CD14-positive monocyte (primary cell): ENCODE results near the gene EPOP. TPM values are rescaled to one million over a fixed set of nuclear protein-coding genes. Genes with fewer than 3 reads are reported as not detected.

Experiments
- DNase-seq, 3 donors: peaks; one replicate each; pipeline ENCODE4 v3.0.0-alpha.2; 2011 to 2022
- H2AFZ ChIP-seq: 2 replicates; pipeline ENCODE4 v1.6.0; 2012; ENCODE audit warnings: mild to moderate bottlenecking, low read depth, low read length, inconsistent platforms; ENCODE audit not compliant: insufficient read depth, poor library complexity, severe bottlenecking
- H3K27ac ChIP-seq, 2 donors: 1 replicate in 1 of 2; 2 replicates in 1 of 2; pipeline ENCODE4 v1.5.1; 2012 to 2013; ENCODE audit warnings: low read length in 2 of 2, control low read depth in 1 of 2, inconsistent platforms in 1 of 2, low read depth in 1 of 2, mild to moderate bottlenecking in 1 of 2
- H3K27me3 ChIP-seq, 2 donors: one replicate each; pipeline versions ENCODE4 v1.6.0 to v1.6.1; 2011 to 2013; ENCODE audit warnings: low read length in 2 of 2; ENCODE audit not compliant: control insufficient read depth in 2 of 2, insufficient read depth in 2 of 2
- H3K36me3 ChIP-seq, 2 donors: replicated peaks in 1 of 2; 1 replicate in 1 of 2; 2 replicates in 1 of 2; pipeline versions ENCODE4 v1.5.1 to v1.6.1; 2012 to 2013; ENCODE audit warnings: low read length in 2 of 2, control low read depth in 1 of 2, inconsistent platforms in 1 of 2, mild to moderate bottlenecking in 1 of 2; ENCODE audit not compliant: insufficient read depth in 2 of 2, control insufficient read depth in 1 of 2
- H3K4me1 ChIP-seq, 2 donors: 1 replicate in 1 of 2; 2 replicates in 1 of 2; pipeline versions ENCODE4 v1.5.1 to v1.6.1; 2012 to 2013; ENCODE audit warnings: low read length in 2 of 2, control low read depth in 1 of 2, inconsistent platforms in 1 of 2, mild to moderate bottlenecking in 1 of 2, moderate library complexity in 1 of 2; ENCODE audit not compliant: insufficient read depth in 2 of 2, control insufficient read depth in 1 of 2
- H3K4me2 ChIP-seq: replicated peaks from 2 replicates; pipeline ENCODE3; 2012; ENCODE audit warnings: low read length, moderate library complexity, mild to moderate bottlenecking; ENCODE audit not compliant: poor library complexity, severe bottlenecking; ENCODE audit errors: extremely low read depth
- H3K4me3 ChIP-seq, 3 experiments: fragments of 200-600 bp in 1 of 3; sonication (generic) in 1 of 3; replicated peaks in 1 of 3; 1 replicate in 2 of 3; 2 replicates in 1 of 3; pipeline ENCODE4 v1.5.1; 2011 to 2013; ENCODE audit warnings: low read length in 3 of 3, mild to moderate bottlenecking in 3 of 3, control low read depth in 2 of 3, low read depth in 2 of 3, inconsistent platforms in 1 of 3, moderate library complexity in 1 of 3
- H3K79me2 ChIP-seq: 2 replicates; pipeline ENCODE4 v1.6.0; 2012; ENCODE audit warnings: mild to moderate bottlenecking, control low read depth, inconsistent platforms, low read length, moderate library complexity; ENCODE audit not compliant: insufficient read depth
- H3K9ac ChIP-seq: 2 replicates; pipeline ENCODE4 v1.6.0; 2017; ENCODE audit warnings: low read length, mild to moderate bottlenecking; ENCODE audit not compliant: insufficient read depth, poor library complexity, severe bottlenecking
- H3K9me3 ChIP-seq, 2 donors: replicated peaks in 1 of 2; 1 replicate in 1 of 2; 2 replicates in 1 of 2; pipeline versions ENCODE4 v1.5.1 to v1.6.1; 2012 to 2013; ENCODE audit warnings: low read length in 2 of 2, control low read depth in 1 of 2; ENCODE audit not compliant: control insufficient read depth in 1 of 2, insufficient read depth in 1 of 2
- H4K20me1 ChIP-seq: 2 replicates; pipeline ENCODE4 v1.6.0; 2012; ENCODE audit warnings: mild to moderate bottlenecking, low read length, control low read depth, moderate library complexity; ENCODE audit not compliant: insufficient read depth
- H3K27ac Mint-ChIP-seq, 7 donors: one replicate each; pipeline ENCODE4 v1.8.0; 2020; ENCODE audit warnings: mild to moderate bottlenecking in 7 of 7, mixed read lengths in 7 of 7, moderate library complexity in 6 of 7, inconsistent platforms in 2 of 7
- H3K27me3 Mint-ChIP-seq, 3 donors: one replicate each; pipeline ENCODE4 v1.8.0; 2021 to 2022; ENCODE audit warnings: low read depth in 3 of 3, mild to moderate bottlenecking in 3 of 3, mixed read lengths in 3 of 3, moderate library complexity in 3 of 3, inconsistent platforms in 1 of 3
- H3K36me3 Mint-ChIP-seq, 2 donors: one replicate each; pipeline ENCODE4 v1.8.0; 2020; ENCODE audit warnings: mixed read lengths in 2 of 2, inconsistent platforms in 1 of 2, mild to moderate bottlenecking in 1 of 2
- H3K4me1 Mint-ChIP-seq: one replicate; pipeline ENCODE4 v1.8.0; 2020; ENCODE audit warnings: mild to moderate bottlenecking, mixed read lengths
- H3K4me3 Mint-ChIP-seq, 2 donors: one replicate each; pipeline ENCODE4 v1.8.0; 2020; ENCODE audit warnings: mild to moderate bottlenecking in 2 of 2, mixed read lengths in 2 of 2, moderate library complexity in 1 of 2
- H3K9me3 Mint-ChIP-seq, 7 donors: one replicate each; pipeline ENCODE4 v1.8.0; 2020 to 2022; ENCODE audit warnings: mixed read lengths in 7 of 7, mild to moderate bottlenecking in 6 of 7, moderate library complexity in 6 of 7, inconsistent platforms in 2 of 7
- CTCF ChIP-seq: fragments of 200-600 bp; IDR thresholded peaks from one replicate; pipeline ENCODE4 v1.8.0; 2022; ENCODE audit warnings: antibody characterized with exemption, mild to moderate bottlenecking
- WGBS: methylation state at CpG from one replicate; pipeline ENCODE4 v1.1.5; 2013; ENCODE audit warnings: missing lambda C conversion rate; ENCODE audit not compliant: insufficient coverage; 5-methylcytosine and 5-hydroxymethylcytosine counted together
- intact Hi-C, 2 donors: fragments of 100-400 bp; cut with micrococcal nuclease; formaldehyde crosslinking; loops; one replicate each; pipeline versions ENCODE4 v1.15.0 to v1.15.1; 2023
- polyA plus RNA-seq, 3 donors: library from polyadenylated mRNA; depleted of rRNA in 1 of 3; unstranded in 2 of 3; stranded (reverse) in 1 of 3; fragments of 300-500 nt in 2 of 3; fragments of >200 nt in 1 of 3; fragmentation: Illumina TruSeq in 2 of 3; gene quantifications; 1 replicate in 2 of 3; 2 replicates in 1 of 3; pipeline ENCODE4 v1.2.3, GENCODE V29; 2012 to 2021

Gene EPOP
- polyA plus RNA-seq, 3 donors, result 0.63 TPM; not detected in 2

GRCh38 chr17:38706505-38707216 is 31.9 kb upstream of the EPOP start:
- Histone ChIP-seq H3K9ac (peak overlapping the region; percentile 93), H3K4me1 (peaks cover 41 to 44% of the 10 kb centered on the region in 2 donors), H3K36me3 (peaks cover 5 to 25% of the 10 kb centered on the region in 2 donors), H3K27me3 (peaks cover 0 to 6% of the 10 kb centered on the region in 2 donors), H3K4me3 (peak overlapping the region; percentile 45 to 93 (median 56)), H3K27ac (no peak overlapping the region), H3K9me3 (no peaks in the 10 kb centered on the region), H2AFZ (peak overlapping the region; percentile 51), H4K20me1 (peaks cover 19% of the 10 kb centered on the region), H3K4me2 (peak overlapping the region; percentile 80), H3K79me2 (peaks cover 8% of the 10 kb centered on the region)
- intact Hi-C loops, result loop anchor here in 1 of 2 donors (10.0 kb wide), 1 partner anchor 158 kb away; no protein-coding TSS in a partner anchor
- H3K27ac Mint-ChIP-seq, result peak overlapping the region in 6 of 7 donors; percentile 19 to 85 (median 60)
- H3K4me3 Mint-ChIP-seq, result peak overlapping the region; percentile 85 to 94
- H3K36me3 Mint-ChIP-seq, result peaks cover 29 to 39% of the 10 kb centered on the region in 2 donors
- H3K4me1 Mint-ChIP-seq, result peaks cover 57% of the 10 kb centered on the region
- TF ChIP-seq CTCF, result no peak
- WGBS, result 40% methylated on average over 13 of the region's 20 CpGs
- H3K9me3 Mint-ChIP-seq, result peaks cover 0 to 5% (median 0%) of the 10 kb centered on the region in 7 donors
- DNase-seq, result no peak
- peaks cover 13 to 19% (median 16%) of the 10 kb centered on the region in 3 donors for H3K27me3 Mint-ChIP-seq

- Histone ChIP-seq H3K9me3 (no peaks in the 10 kb centered on the region), H3K4me2 (peak overlapping the region; percentile 80), H3K4me3 (peak overlapping the region; percentile 45 to 93 (median 56)), H3K36me3 (peaks cover 3 to 23% of the 10 kb centered on the region in 2 donors), H3K27me3 (peaks cover 0 to 6% of the 10 kb centered on the region in 2 donors), H4K20me1 (peaks cover 17% of the 10 kb centered on the region), H3K4me1 (peaks cover 48% of the 10 kb centered on the region in 2 donors), H2AFZ (peak overlapping the region; percentile 51), H3K27ac (no peak overlapping the region), H3K9ac (peak overlapping the region; percentile 93), H3K79me2 (peaks cover 8% of the 10 kb centered on the region)
- H3K9me3 Mint-ChIP-seq, result peaks cover 0 to 5% (median 0%) of the 10 kb centered on the region in 7 donors
- intact Hi-C loops, result loop anchor here in 1 of 2 donors (10.0 kb wide), 1 partner anchor 159 kb away; no protein-coding TSS in a partner anchor
- peaks cover 24 to 33% of the 10 kb centered on the region in 2 donors for H3K36me3 Mint-ChIP-seq
- H3K4me1 Mint-ChIP-seq, result peaks cover 57% of the 10 kb centered on the region
- DNase-seq, result no peak
- peak overlapping the region; percentile 15 to 85 (median 59) for H3K27ac Mint-ChIP-seq
- no peak for TF ChIP-seq CTCF
- H3K27me3 Mint-ChIP-seq, result peaks cover 8 to 19% (median 16%) of the 10 kb centered on the region in 3 donors
- H3K4me3 Mint-ChIP-seq, result peak overlapping the region; percentile 85 to 94
- under 1% methylated on average over 9 of the region's 38 CpGs for WGBS
These were observed 31.2 kb upstream of the EPOP start for GRCh38 chr17:38705803-38706504.
